WI38 (cell line): ENCODE measurements around the gene PWWP2B.

Experiments
- H3K4me3 ChIP-seq: 2 replicates; pipeline ENCODE4 v1.5.1; 2011; ENCODE audit warnings: low read depth, mild to moderate bottlenecking, control low read depth, low read length
- CTCF ChIP-seq: IDR thresholded peaks from 2 replicates; pipeline ENCODE4 v1.5.1; 2012; ENCODE audit warnings: low read depth, mild to moderate bottlenecking, control low read depth, low read length

Gene PWWP2B

DNA sequence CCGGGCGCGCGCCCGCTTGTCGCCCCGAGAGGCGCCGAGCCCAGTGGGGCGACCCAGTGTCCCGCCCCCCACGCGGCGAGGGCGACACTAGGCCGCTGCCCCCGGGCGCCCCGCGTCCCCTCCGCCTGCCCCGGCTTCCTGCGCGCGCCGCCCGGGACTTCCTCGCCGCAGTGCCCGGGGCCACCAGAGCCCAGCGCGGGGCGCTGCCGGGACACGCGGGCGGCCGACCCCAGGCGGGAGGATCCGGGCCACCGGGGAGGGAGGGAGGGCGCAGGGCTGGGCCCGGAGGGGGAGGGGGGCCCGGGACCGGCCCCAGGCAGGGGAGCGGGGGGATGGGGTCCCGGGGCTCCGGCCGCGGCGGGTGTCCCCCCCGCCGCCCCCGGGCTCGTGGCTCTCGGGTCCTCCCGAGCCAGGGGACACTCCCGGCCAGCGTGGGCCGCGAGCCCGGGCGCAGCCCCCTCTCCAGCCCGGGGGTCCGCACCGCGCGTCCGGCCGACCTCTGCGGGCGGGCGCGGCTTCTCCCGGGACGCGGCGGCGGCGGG is 435 bp upstream of the PWWP2B start:
- H3K4me3 ChIP-seq = peak overlapping the region; percentile 48

GRCh38 chr10:132397671-132398565 is 918 bp downstream of the PWWP2B start:
- no peak for TF ChIP-seq CTCF
- H3K4me3 ChIP-seq = peak overlapping the region; percentile 71

More for the DNA sequence above, 435 bp upstream of the PWWP2B start:
- 0 out of 2 replicates have a peak, but pooled peaks have one; percentile 6 for TF ChIP-seq CTCF

- no peak overlapping the region for H3K4me3 ChIP-seq
- no peak for TF ChIP-seq CTCF
Measured at GRCh38 chr10:132398566-132398991, 1.6 kb downstream of the PWWP2B start.

DNA sequence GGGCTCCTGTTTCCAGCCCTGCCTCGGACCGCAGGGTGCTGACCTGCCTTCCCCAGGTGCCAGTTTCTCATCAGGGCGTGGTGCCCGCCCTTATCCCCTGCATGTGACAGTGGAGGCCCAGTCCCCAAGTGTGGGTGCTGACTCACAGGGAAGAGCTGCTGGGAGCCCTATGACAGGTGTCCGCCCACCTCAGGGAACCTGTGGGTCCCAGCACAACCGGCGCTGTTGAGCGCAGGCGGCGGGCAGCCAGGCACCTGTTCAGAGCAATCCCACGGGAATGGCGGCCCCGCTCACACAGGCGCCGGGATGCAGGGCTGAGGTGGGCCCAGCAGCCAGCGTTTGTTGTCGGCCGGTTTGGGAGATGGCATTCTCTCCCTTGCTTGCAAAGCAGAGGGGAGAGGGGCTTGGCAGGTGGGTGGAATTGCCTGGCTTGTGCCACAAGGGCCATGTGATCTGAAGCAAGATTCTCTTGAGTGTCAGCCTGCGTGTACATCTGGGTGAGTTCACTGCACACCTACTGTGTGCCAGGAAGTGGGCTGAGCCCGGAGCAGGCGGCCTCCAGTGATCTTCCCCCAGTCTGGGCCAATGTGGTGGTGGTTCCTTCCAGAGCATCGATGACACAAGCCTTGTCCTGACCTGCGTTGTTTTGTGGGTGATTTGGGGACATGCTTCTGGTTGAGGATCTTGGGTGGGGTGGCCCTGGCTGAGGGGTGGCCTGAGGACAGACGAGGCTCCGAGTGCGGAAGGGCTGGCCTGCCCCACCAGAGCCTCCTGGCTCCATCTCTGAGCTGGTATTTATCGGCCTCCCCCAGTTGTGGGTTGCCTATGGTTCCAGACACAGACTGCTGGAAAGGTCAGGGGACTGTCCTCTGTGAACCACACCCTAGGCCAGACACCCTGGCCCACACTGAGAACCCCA is 2.4 kb downstream of the PWWP2B start:
- H3K4me3 ChIP-seq = no peak overlapping the region
- TF ChIP-seq CTCF = no peak

DNA sequence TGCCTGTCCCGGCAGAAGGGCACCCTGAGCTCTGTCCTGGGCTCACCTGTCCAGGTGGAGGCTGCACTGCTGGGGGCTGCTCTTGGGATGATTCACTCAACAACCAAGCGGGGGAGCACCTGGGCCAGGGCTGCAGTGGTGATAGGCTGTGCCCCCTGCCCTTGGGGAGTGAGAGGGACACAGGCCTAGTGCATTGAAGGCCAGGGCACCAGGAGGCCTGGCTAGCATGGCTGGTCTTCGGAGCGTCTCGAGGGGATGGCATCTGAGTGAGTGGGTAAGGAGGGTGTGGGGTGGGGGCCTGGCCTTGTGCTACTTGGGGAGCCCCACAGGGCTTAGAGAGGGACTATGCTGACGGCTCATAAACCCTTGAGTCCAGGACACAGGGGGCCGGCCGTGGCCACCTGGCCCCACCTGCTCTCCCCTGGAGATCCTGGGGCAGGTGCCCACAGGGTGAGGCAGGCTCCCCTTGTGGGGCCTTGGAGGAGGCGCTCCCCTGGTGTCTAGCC is 3.1 kb downstream of the PWWP2B start:
- TF ChIP-seq CTCF = no peak
- H3K4me3 ChIP-seq = no peak overlapping the region

DNA sequence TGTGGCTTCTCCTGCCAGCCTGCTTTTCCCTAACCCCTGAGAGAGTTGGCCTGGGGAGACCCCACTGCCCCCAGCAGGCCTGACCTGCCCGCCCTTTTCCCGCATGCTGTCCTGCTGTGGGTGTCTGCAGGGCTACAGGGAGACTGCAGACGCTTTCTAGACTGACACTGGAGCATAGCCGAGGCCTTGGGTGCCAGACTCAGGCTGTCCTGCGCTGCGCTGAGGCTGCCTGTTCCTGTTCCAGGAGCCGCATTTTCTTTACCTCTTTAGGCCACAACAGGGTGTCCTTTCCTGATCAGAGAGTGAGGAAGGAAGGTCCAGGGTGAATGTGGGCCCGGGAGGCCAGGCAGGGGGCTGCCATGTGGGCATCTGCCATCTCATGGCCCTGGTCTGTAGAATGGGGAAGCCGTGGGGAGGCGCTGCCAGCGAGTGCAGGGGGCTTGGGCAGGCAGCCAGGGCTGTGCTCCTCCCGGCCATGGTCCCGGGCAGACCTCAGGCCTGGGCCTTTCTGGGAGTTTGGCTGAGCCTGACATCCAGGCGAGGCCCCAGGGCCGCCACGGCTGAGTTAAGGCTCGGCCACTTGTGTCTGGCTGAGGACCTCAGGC is 3.6 kb downstream of the PWWP2B start:
- no peak overlapping the region for H3K4me3 ChIP-seq
- TF ChIP-seq CTCF = no peak
